MM.1S (cell line): Measurements from ENCODE around the gene SRRM1.
"Not testable (repeated sequence)": the region's sequence is repeated elsewhere in the genome, so short reads cannot be mapped to it uniquely, and the experiment has no call there.

Source experiments
- DNase-seq: peaks from one replicate; pipeline ENCODE4 v3.0.0-alpha.2; 2015
- H2AFZ ChIP-seq: fragments of 300-600 bp; sonication (generic); 2 replicates; pipeline ENCODE4 v1.6.0; 2016; ENCODE audit warnings: antibody characterized with exemption, low read length
- H3F3A ChIP-seq: fragments of 300-600 bp; sonication (generic); 2 replicates; pipeline ENCODE4 v1.6.1; 2016; ENCODE audit warnings: mild to moderate bottlenecking, antibody characterized with exemption, low read length, moderate library complexity, mixed read lengths; ENCODE audit not compliant: insufficient read depth
- H3K27ac ChIP-seq: fragments of 300-600 bp; sonication (generic); 2 replicates; pipeline ENCODE4 v1.5.1; 2016; ENCODE audit warnings: mild to moderate bottlenecking, low read length
- H3K27me3 ChIP-seq: fragments of 300-600 bp; sonication (generic); replicated peaks from 2 replicates; pipeline ENCODE4 v1.6.0; 2016; ENCODE audit warnings: low read length; ENCODE audit not compliant: insufficient read depth
- H3K36me3 ChIP-seq: fragments of 300-600 bp; sonication (generic); replicated peaks from 2 replicates; pipeline ENCODE4 v1.6.1; 2016; ENCODE audit warnings: mild to moderate bottlenecking, low read length, mixed read lengths; ENCODE audit not compliant: insufficient read depth
- H3K4me1 ChIP-seq: fragments of 300-600 bp; sonication (generic); 2 replicates; pipeline ENCODE4 v1.6.1; 2016; ENCODE audit warnings: low read length, mixed read lengths
- H3K4me2 ChIP-seq: fragments of 300-600 bp; sonication (generic); 2 replicates; pipeline ENCODE4 v1.6.0; 2016; ENCODE audit warnings: low read depth, low read length
- H3K4me3 ChIP-seq: fragments of 300-600 bp; sonication (generic); 2 replicates; pipeline ENCODE4 v1.5.1; 2016; ENCODE audit warnings: low read length, mixed read lengths
- H3K79me2 ChIP-seq: fragments of 300-600 bp; sonication (generic); 2 replicates; pipeline ENCODE4 v1.6.1; 2016; ENCODE audit warnings: mixed run types, low read length, mixed read lengths
- H3K9ac ChIP-seq: fragments of 300-600 bp; sonication (generic); 2 replicates; pipeline ENCODE4 v1.6.1; 2016; ENCODE audit warnings: low read length, mixed read lengths
- H3K9me2 ChIP-seq: fragments of 300-600 bp; sonication (generic); replicated peaks from 2 replicates; pipeline ENCODE4 v1.6.1; 2016; ENCODE audit warnings: mild to moderate bottlenecking, low read length, mixed read lengths; ENCODE audit not compliant: insufficient read depth
- H3K9me3 ChIP-seq: fragments of 300-600 bp; sonication (generic); replicated peaks from 2 replicates; pipeline ENCODE4 v1.6.1; 2016; ENCODE audit warnings: mild to moderate bottlenecking, low read length, mixed read lengths; ENCODE audit not compliant: insufficient read depth
- H4K20me1 ChIP-seq: fragments of 300-600 bp; sonication (generic); 2 replicates; pipeline ENCODE4 v1.6.1; 2016; ENCODE audit warnings: mild to moderate bottlenecking, low read length, moderate library complexity, mixed read lengths; ENCODE audit not compliant: insufficient read depth
- EZH2 ChIP-seq: fragments of 300-600 bp; sonication (generic); optimal IDR thresholded peaks from 2 replicates; pipeline ENCODE3; 2017; ENCODE audit warnings: low read depth, mild to moderate bottlenecking, antibody characterized with exemption, low read length, mixed read lengths
- EZH2phosphoT487 ChIP-seq: fragments of 300-600 bp; sonication (generic); IDR thresholded peaks from 2 replicates; pipeline ENCODE4 v1.6.1; 2018; ENCODE audit warnings: antibody characterized with exemption, low read length
- TF ChIP-seq, protein P1 (sequence below): fragments of 300-600 bp; sonication (generic); IDR thresholded peaks from 2 replicates; pipeline ENCODE4 v1.5.1; 2016; ENCODE audit warnings: antibody characterized with exemption, low read length, mixed read lengths

SRRM1 gene

DNA sequence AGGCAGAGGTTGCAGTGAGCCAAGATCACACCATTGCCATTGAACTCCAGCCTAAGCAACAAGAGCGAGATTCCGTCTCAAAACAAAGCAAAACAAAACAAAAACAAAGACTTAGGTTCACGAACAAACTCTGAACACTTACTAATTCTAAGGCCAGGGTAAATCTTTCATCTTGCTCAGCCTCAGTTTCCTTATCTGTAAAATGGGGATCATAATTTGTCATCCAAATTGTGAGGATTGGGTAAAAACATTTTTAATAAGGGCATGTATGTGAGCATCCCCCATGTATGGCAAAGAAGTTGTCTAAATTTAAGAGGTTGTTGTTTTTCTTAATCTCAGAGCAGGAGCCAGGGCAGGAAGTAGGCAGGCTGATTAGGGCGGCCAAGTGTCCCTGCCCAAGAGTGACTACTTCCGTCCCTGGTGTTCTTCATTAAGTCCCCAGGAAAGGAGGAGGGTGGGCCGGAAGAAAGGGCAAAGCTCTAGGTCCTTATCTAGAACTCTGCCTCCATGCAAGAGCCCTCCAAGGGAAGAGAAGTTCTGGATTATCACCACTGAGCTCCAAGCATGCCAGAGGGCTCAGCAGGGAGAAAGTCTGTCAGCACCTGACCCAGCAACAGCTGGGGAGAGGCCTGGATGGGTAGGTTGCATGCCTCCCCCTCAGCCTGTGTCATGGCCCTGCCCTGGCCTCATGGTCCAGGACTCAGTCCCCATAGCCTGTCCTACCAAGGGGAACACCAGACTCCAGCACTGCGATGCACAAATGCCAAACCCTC, 52.3 kb downstream of the SRRM1 start:
- TF ChIP-seq EZH2 (no peak), EZH2phosphoT487 (no peak)
- TF ChIP-seq, protein P1, sequence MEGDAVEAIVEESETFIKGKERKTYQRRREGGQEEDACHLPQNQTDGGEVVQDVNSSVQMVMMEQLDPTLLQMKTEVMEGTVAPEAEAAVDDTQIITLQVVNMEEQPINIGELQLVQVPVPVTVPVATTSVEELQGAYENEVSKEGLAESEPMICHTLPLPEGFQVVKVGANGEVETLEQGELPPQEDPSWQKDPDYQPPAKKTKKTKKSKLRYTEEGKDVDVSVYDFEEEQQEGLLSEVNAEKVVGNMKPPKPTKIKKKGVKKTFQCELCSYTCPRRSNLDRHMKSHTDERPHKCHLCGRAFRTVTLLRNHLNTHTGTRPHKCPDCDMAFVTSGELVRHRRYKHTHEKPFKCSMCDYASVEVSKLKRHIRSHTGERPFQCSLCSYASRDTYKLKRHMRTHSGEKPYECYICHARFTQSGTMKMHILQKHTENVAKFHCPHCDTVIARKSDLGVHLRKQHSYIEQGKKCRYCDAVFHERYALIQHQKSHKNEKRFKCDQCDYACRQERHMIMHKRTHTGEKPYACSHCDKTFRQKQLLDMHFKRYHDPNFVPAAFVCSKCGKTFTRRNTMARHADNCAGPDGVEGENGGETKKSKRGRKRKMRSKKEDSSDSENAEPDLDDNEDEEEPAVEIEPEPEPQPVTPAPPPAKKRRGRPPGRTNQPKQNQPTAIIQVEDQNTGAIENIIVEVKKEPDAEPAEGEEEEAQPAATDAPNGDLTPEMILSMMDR: no peak
- no peaks in the 10 kb centered on the region for H3K9me2 ChIP-seq
- H3K36me3 ChIP-seq: no peaks in the 10 kb centered on the region
- H3K4me2 ChIP-seq: no peak overlapping the region
- peaks cover 11% of the 10 kb centered on the region for H3K4me1 ChIP-seq
- 0 out of 2 replicates have a peak, but pooled peaks cover 3% of the 10 kb centered on the region for H3F3A ChIP-seq
- H2AFZ ChIP-seq: no peak overlapping the region
- H3K4me3 ChIP-seq: no peak overlapping the region
- H4K20me1 ChIP-seq: no peaks in the 10 kb centered on the region
- H3K9me3 ChIP-seq: no peaks in the 10 kb centered on the region
- H3K27ac ChIP-seq: no peak overlapping the region
- DNase-seq: no peak
- no peak overlapping the region for H3K9ac ChIP-seq
- H3K79me2 ChIP-seq: no peaks in the 10 kb centered on the region
- H3K27me3 ChIP-seq: no peaks in the 10 kb centered on the region

DNA sequence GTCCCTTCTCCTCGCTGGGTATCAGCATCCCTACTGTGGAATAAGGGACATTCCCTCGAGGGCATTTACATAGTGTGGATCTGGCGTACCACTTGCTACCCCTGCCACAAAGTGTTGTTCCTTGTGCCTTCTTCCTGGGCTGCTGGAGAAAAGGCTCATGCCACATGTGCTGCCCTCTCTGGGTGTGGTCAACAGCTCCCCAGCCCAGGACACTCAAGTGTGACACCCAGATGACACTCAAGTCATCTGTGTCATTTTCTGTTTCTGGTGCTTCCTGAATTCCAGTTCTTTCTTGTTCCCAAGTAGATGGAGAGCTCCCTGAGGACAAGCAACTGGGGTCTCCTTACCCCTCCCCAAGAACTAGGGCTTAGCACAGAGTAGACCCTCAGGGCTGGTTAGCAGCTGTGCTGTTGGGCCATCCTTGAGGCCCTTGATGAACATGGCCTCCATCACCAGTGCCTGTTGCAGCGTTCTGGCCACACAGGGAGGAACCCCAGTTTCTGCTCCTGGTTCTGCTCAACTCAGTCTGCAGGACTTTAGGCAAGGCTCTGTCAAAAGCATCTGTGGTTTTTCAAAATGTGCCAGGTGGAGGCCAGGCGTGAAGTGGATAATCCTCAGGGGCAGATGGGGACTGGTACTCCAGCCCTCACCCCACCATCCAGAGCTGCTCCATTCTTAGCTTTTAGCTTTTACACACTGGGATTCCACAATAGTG, 53.1 kb downstream of the SRRM1 start:
- H3K9ac ChIP-seq: no peak overlapping the region
- no peaks in the 10 kb centered on the region for H3K36me3 ChIP-seq
- 0 out of 2 replicates have a peak, but pooled peaks cover 3% of the 10 kb centered on the region for H3F3A ChIP-seq
- H3K27ac ChIP-seq: no peak overlapping the region
- no peak overlapping the region for H2AFZ ChIP-seq
- no peak for DNase-seq
- no peaks in the 10 kb centered on the region for H3K9me3 ChIP-seq
- no peak overlapping the region for H3K4me3 ChIP-seq
- H4K20me1 ChIP-seq: no peaks in the 10 kb centered on the region
- no peaks in the 10 kb centered on the region for H3K27me3 ChIP-seq
- peaks cover 11% of the 10 kb centered on the region for H3K4me1 ChIP-seq
- no peaks in the 10 kb centered on the region for H3K79me2 ChIP-seq
- H3K9me2 ChIP-seq: no peaks in the 10 kb centered on the region
- TF ChIP-seq, protein P1: no peak
- H3K4me2 ChIP-seq: no peak overlapping the region

DNA sequence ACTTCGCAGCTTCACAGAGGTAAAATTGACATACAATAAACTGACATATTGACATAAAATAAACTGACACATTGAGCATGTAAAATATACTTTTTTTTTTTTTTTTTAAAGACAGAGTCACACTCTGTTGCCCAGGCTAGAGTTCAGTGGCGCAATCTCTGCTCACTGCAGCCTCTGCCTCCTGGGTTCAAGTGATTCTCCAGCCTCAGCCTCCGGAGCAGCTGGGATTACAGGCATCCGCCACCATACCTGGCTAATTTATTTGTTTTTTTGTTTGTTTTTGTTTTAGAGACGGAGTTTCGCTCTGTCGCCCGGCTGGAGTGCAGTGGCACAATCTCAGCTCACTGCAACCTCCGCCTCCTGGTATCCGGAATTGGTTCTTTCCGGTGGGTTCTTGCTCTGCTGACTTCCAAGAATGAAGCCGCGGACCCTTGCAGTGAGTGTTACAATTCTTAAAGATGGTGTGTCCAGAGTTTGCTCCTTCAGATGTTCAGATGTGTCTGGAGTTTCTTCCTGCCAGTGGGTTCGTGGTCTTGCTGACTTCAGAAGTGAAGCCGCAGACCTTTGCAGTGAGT, 53.7 kb downstream of the SRRM1 start:
- Histone ChIP-seq H3K9ac (no peak overlapping the region), H2AFZ (no peak overlapping the region), H3K36me3 (no peaks in the 10 kb centered on the region), H4K20me1 (no peaks in the 10 kb centered on the region), H3K4me3 (no peak overlapping the region), H3K4me1 (peaks cover 11% of the 10 kb centered on the region), H3K9me3 (no peaks in the 10 kb centered on the region), H3K79me2 (no peaks in the 10 kb centered on the region), H3K27me3 (no peaks in the 10 kb centered on the region), H3K4me2 (no peak overlapping the region), H3K9me2 (no peaks in the 10 kb centered on the region), H3K27ac (no peak overlapping the region), H3F3A (0 out of 2 replicates have a peak, but pooled peaks cover 3% of the 10 kb centered on the region)
- TF ChIP-seq EZH2: no peak
- DNase-seq: no peak

DNA sequence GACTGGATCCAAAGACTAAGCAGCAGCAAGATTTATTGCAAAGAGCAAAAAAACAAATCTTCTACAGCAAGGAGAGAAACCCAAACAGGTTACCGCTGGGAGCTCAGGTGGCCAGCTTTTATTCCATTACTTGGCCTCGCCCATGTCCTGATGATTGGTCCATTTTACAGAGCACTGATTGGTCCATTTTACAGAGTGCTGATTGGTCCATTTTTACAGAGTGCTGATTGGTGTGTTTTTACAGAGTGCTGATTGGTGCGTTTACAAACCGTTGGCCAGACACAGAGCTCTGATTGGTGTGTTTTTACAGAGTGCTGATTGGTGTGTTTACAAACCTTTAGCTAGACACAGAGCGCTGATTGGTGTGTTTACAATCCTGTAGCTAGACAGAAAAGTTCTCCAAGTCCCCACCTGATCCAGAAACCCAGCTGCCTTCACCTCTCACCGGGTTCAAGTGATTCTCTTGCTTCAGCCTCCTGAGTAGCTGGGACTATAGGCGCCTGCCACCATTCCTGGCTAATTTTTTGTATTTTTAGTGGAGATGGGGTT, 54.4 kb downstream of the SRRM1 start:
- not testable (repeated sequence) for DNase-seq, H3K27me3 ChIP-seq, H3K9me3 ChIP-seq, H3K9me2 ChIP-seq, H3K79me2 ChIP-seq, H3K4me2 ChIP-seq, H3K36me3 ChIP-seq, H3K4me3 ChIP-seq, H4K20me1 ChIP-seq, H3K9ac ChIP-seq, H2AFZ ChIP-seq, H3K27ac ChIP-seq, H3F3A ChIP-seq
- H3K4me1 ChIP-seq: peaks cover 11% of the 10 kb centered on the region

DNA sequence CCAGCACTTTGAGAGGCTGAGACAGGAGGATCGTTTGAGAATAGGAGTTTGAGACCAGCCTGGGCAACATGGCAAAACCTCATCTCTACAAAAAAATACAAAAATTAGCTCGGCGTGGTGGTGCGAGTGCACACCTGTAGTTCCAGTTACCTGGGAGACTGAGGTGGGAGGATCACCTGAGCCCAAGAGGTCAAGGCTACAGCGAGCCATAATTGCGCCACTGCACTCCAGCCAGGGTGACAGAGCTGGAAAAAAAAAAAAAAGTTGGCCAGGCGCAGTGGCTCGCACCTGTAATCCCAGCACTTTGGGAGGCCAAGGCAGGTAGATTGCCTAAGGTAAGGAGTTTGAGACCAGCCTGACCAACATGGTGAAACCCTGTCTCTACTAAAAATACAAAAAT, 55.2 kb downstream of the SRRM1 start:
- H3K27ac ChIP-seq, H3K79me2 ChIP-seq, H3F3A ChIP-seq, H4K20me1 ChIP-seq, DNase-seq, H3K9me3 ChIP-seq, H3K27me3 ChIP-seq, H2AFZ ChIP-seq, H3K9me2 ChIP-seq, H3K4me2 ChIP-seq, H3K4me3 ChIP-seq, H3K36me3 ChIP-seq, H3K9ac ChIP-seq: not testable (repeated sequence)
- H3K4me1 ChIP-seq: peaks cover 11% of the 10 kb centered on the region
